Osteoblast (primary cell): ENCODE data around the gene HOXA9. TPM values are rescaled to one million over a fixed set of nuclear protein-coding genes. Genes with fewer than 3 reads are reported as not detected.

Experiments
- DNase-seq: peaks from one replicate; pipeline ENCODE4 v3.0.0; 2011; ENCODE audit warnings: low spot score, mixed read lengths; ENCODE audit not compliant: insufficient read length; ENCODE audit errors: missing footprints
- H2AFZ ChIP-seq: 2 replicates; pipeline ENCODE4 v1.6.0; 2011; ENCODE audit warnings: mild to moderate bottlenecking, low read length
- H3K27ac ChIP-seq: 2 replicates; pipeline ENCODE4 v1.5.1; 2011; ENCODE audit warnings: mild to moderate bottlenecking, low read depth, low read length, moderate library complexity
- H3K27me3 ChIP-seq: 2 replicates; pipeline ENCODE4 v1.6.0; 2012; ENCODE audit warnings: mild to moderate bottlenecking, control low read depth, inconsistent platforms, low read length, moderate library complexity; ENCODE audit not compliant: insufficient read depth
- H3K36me3 ChIP-seq: 2 replicates; pipeline ENCODE4 v1.5.1; 2011; ENCODE audit warnings: mild to moderate bottlenecking, low read length, control low read depth, moderate library complexity; ENCODE audit not compliant: insufficient read depth
- H3K4me1 ChIP-seq: 2 replicates; pipeline ENCODE4 v1.5.1; 2011; ENCODE audit warnings: mild to moderate bottlenecking, low read length, control low read depth, moderate library complexity; ENCODE audit not compliant: insufficient read depth
- H3K4me2 ChIP-seq: 2 replicates; pipeline ENCODE4 v1.6.0; 2011; ENCODE audit warnings: mild to moderate bottlenecking, low read length; ENCODE audit not compliant: insufficient read depth
- H3K4me3 ChIP-seq: fragments of 200-600 bp; sonication (generic); 3 replicates; pipeline ENCODE4 v1.5.1; 2012; ENCODE audit warnings: mild to moderate bottlenecking, low read length, inconsistent platforms; ENCODE audit not compliant: insufficient read depth
- H3K79me2 ChIP-seq: 2 replicates; pipeline ENCODE4 v1.6.0; 2012; ENCODE audit warnings: mild to moderate bottlenecking, low read length, control low read depth, inconsistent platforms; ENCODE audit not compliant: insufficient read depth
- H3K9me3 ChIP-seq: 2 replicates; pipeline ENCODE4 v1.5.1; 2011; ENCODE audit warnings: low read depth, low read length, control low read depth
- H4K20me1 ChIP-seq: 2 replicates; pipeline ENCODE4 v1.6.0; 2012; ENCODE audit warnings: mild to moderate bottlenecking, low read length, control low read depth; ENCODE audit not compliant: insufficient read depth
- total RNA-seq: library from RNA; depleted of rRNA; stranded (reverse); fragments of >200 nt; gene quantifications from 2 replicates; pipeline ENCODE4 v1.2.3, GENCODE V29; 2012
- TF ChIP-seq, protein P1 (sequence below): IDR thresholded peaks from 2 replicates; pipeline ENCODE4 v1.5.1; 2011; ENCODE audit warnings: mild to moderate bottlenecking, low read depth, low read length, moderate library complexity; ENCODE audit errors: extremely low read depth

Gene HOXA9
- total RNA-seq, 1 donor: 19.5 TPM

DNA sequence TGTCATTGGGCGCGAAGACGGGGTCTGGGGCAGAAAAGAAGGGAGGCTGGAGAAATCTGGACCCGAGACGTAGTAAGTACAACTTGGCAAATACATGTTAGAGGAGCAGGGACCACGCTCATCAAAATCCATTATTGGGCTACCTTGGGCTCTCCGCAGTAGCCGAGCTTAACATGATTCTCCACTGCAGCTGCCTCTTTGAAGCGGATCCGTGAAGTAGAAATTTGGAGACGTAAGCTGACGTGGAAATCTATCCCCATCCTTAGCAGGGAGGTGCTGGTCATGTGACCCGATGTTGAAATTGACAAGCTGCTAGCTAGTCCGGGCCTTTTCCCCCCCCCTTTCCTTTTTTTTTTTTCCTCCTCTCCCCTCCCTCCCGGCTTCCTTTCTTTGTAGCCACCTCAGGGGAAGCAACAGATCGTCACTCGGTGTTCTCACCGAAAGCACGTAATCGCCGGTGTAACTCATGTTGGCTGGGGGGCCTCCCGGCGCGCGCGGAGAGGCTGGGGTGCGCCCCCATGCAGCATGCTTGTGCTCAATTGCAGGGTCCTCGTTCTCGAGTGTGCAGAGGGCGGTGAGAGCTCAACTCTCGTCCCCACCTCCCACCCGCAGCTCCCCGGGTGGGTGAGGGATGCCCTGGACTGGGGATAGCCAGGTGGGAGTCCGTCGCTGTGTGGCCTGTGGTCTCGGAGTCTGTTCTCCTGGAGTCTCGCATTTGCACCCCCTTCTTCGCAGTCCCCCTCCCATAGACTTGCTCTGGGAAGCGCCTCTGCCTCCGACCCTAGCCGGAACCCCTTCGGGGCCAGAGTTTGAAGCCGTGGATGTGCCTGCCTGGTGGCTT lies 19.9 kb upstream of the HOXA9 start, which contains the start of gene HOXA11:
TSS of gene HOXA11 (minus strand) at position 220 of the 841 bp plus-strand sequence. CDS start at position 132, 88 bp downstream.
- Histone ChIP-seq H3K79me2 (peaks cover 97% of the 10 kb centered on the region), H3K27ac (peak within 1 kb of the TSS; percentile 95), H3K9me3 (no peaks in the 10 kb centered on the region), H3K4me3 (peak within 1 kb of the TSS; percentile 92), H3K4me1 (peaks cover 64% of the 10 kb centered on the region), H2AFZ (peak within 1 kb of the TSS; percentile 71), H3K36me3 (peaks cover 8% of the 10 kb centered on the region), H3K4me2 (peak within 1 kb of the TSS; percentile 96), H4K20me1 (no peaks in the 10 kb centered on the region), H3K27me3 (no peaks in the 10 kb centered on the region)
- TF ChIP-seq, protein P1, sequence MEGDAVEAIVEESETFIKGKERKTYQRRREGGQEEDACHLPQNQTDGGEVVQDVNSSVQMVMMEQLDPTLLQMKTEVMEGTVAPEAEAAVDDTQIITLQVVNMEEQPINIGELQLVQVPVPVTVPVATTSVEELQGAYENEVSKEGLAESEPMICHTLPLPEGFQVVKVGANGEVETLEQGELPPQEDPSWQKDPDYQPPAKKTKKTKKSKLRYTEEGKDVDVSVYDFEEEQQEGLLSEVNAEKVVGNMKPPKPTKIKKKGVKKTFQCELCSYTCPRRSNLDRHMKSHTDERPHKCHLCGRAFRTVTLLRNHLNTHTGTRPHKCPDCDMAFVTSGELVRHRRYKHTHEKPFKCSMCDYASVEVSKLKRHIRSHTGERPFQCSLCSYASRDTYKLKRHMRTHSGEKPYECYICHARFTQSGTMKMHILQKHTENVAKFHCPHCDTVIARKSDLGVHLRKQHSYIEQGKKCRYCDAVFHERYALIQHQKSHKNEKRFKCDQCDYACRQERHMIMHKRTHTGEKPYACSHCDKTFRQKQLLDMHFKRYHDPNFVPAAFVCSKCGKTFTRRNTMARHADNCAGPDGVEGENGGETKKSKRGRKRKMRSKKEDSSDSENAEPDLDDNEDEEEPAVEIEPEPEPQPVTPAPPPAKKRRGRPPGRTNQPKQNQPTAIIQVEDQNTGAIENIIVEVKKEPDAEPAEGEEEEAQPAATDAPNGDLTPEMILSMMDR: no peak
- DNase-seq: peak; percentile 100

DNA sequence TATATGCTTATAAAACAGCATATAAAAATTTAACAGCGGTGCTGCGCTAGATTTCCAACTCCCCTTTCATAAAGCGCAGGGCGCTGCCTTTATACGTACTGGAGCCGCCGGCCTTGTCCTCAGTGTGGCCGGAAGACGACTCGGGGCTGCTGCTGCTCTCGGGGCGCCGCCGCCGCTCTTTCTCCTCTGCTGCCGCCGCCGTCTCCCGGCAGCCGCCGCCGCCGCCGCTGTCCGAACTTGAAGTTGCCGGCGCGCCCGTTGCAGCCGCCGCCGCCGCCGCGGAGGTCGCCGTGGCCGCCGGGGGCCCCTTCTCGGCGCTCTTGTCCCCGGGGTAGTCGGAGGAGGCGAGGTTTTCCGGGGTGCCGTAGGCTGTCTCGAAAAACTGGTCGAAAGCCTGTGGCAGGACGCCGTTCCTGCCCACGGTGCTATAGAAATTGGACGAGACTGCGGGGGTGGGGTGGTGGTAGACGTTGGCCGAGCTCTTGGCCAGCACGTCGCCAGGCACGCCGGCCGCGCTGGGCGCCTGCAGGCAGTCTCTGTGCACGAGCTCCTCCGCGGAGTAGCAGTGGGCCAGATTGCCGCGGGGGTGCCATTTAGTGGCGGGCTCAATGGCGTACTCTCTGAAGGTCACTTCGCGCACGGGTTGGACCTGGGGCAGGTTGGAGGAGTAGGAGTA lies 19.1 kb upstream of the HOXA9 start:
- peak; percentile 89 for DNase-seq
- Histone ChIP-seq H4K20me1 (no peaks in the 10 kb centered on the region), H3K27me3 (no peaks in the 10 kb centered on the region), H3K79me2 (peaks cover 96% of the 10 kb centered on the region), H3K27ac (peak overlapping the region; percentile 95), H3K4me1 (peaks cover 59% of the 10 kb centered on the region), H2AFZ (peak overlapping the region; percentile 69), H3K4me2 (peak overlapping the region; percentile 96), H3K4me3 (peak overlapping the region; percentile 92), H3K36me3 (peaks cover 8% of the 10 kb centered on the region), H3K9me3 (no peaks in the 10 kb centered on the region)
- TF ChIP-seq, protein P1: no peak

DNA sequence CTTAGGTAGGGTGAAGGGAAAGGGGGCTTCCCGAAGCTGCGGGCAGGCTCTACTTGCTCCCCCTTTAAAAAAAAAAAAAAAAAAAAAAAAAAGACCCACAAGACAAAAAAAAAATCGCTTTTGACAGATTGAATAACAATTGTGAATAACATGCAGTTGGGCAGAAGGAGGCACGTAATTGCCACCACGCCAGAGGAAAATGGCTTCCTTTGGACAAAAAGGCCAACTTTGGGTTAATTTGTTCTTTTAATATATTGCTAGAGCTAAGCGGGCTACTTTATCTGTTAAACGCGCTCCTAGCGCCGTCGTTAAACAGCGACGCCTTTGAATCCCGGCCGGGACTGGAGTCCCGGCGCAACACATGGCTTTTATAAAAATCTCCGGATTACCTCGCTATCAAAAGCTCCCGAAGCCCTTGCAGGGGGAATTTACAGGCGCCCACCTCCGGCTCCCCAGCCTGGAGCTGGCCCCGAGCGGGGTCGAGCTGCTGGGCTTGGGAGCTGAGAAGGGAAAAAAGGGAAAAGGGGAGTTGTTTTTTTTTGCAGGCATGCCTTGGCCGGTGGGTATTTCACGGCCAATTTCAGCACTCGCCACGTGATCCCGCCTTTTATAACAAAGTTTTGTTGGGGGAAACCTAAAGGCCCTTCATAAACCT lies 18.5 kb upstream of the HOXA9 start:
- TF ChIP-seq, protein P1: no peak
- peaks cover 57% of the 10 kb centered on the region for H3K4me1 ChIP-seq
- H3K27me3 ChIP-seq: no peaks in the 10 kb centered on the region
- peak overlapping the region; percentile 95 for H3K27ac ChIP-seq
- peak; percentile 91 for DNase-seq
- no peaks in the 10 kb centered on the region for H4K20me1 ChIP-seq
- peak overlapping the region; percentile 12 for H2AFZ ChIP-seq
- peaks cover 8% of the 10 kb centered on the region for H3K36me3 ChIP-seq
- H3K4me3 ChIP-seq: peak overlapping the region; percentile 92
- peaks cover 96% of the 10 kb centered on the region for H3K79me2 ChIP-seq
- H3K4me2 ChIP-seq: peak overlapping the region; percentile 96
- no peaks in the 10 kb centered on the region for H3K9me3 ChIP-seq
